Transverse colon (tissue), 1 donor: ENCODE data around the gene CSNK2B.

ENCODE experiments used
- EP300 ChIP-seq: sonication (generic); formaldehyde crosslinking; IDR thresholded peaks from one replicate; pipeline ENCODE4 v1.6.1; 2017; ENCODE audit warnings: antibody characterized with exemption, low read depth
- POLR2A ChIP-seq: fragments of 450-650 bp; IDR thresholded peaks from one replicate; pipeline ENCODE4 v1.6.1; 2016; ENCODE audit warnings: antibody characterized with exemption, mild to moderate bottlenecking, moderate library complexity

DNA sequence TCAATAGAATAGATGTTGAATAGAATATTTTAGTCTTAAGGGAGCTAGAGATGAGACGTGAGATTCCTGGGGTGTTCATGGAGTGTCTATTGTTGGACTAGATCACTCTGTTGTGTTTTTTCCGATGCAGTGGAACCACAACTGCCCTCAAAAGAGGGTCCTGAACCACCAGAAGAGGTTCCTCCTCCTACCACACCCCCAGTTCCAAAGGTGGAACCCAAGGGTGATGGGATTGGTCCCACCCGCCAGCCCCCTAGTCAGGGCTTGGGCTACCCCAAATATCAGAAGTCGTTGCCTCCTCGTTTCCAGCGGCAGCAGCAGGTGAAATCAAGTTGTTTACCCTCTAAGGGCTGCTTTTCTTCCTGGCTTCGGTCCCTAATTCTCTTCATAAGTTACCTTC, 36.9 kb upstream of the CSNK2B start:
- no peak for TF ChIP-seq POLR2A
- TF ChIP-seq EP300 = no peak
